Measurements from ENCODE around the gene JMY.

GRCh38 chr5:79224286-79224984 lies 11.5 kb upstream of the JMY start:
- TF ChIP-seq GATA2 (IDR thresholded peaks at IDR 0.05; ENCODE audit: low read depth, low read length) (no peak), GATA3 (IDR thresholded peaks at IDR 0.05; ENCODE audit: low read depth, low read length) (no peak)
